Ureter (tissue), 1 donor: ENCODE measurements around the gene BOLA1. TPM values are rescaled to one million over a fixed set of nuclear protein-coding genes. Genes with fewer than 3 reads are reported as not detected.
"Not testable (repeated sequence)": the region's sequence is repeated elsewhere in the genome, so short reads cannot be mapped to it uniquely, and the experiment has no call there.

Source experiments
- DNase-seq: peaks from one replicate; pipeline ENCODE4 v3.0.0-alpha.2; 2020; ENCODE audit warnings: low spot score
- total RNA-seq: library from RNA; stranded (reverse); gene quantifications from one replicate; pipeline ENCODE4 v1.2.4, GENCODE V29; 2023
- donor health status: DM: yes; HTN: yes; CAD: no.

The BOLA1 gene, protein sequence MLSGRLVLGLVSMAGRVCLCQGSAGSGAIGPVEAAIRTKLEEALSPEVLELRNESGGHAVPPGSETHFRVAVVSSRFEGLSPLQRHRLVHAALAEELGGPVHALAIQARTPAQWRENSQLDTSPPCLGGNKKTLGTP
- total RNA-seq, result 16.4 TPM

GRCh38 chr1:149899460-149900284 is at the start of gene BOLA1:
Gene BOLA1, plus strand, starts transcription at chr1:149899568. Its CDS starts 492 bp downstream, at chr1:149900060.
- DNase-seq, result peak; percentile 93

DNA sequence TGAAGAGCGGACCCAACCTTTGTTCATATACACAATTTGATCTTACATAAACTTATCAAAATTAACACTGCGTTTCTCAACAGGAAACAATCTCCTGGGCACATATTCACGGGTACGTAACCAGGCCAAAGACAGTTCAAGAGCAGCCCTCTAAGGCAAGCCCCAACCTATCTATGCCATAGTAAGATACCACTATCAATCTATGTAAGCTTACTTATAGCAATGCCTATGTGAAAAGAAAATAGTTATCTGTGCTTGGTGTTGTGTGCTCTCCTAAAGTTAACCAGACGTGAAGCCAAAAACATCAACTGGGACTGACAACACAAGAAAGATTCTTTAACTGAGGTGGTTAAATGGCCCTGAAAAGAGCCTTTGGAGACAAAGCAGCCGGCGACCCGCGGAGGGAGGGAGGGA is 49.4 kb upstream of the BOLA1 start:
- peak; percentile 39 for DNase-seq

DNA sequence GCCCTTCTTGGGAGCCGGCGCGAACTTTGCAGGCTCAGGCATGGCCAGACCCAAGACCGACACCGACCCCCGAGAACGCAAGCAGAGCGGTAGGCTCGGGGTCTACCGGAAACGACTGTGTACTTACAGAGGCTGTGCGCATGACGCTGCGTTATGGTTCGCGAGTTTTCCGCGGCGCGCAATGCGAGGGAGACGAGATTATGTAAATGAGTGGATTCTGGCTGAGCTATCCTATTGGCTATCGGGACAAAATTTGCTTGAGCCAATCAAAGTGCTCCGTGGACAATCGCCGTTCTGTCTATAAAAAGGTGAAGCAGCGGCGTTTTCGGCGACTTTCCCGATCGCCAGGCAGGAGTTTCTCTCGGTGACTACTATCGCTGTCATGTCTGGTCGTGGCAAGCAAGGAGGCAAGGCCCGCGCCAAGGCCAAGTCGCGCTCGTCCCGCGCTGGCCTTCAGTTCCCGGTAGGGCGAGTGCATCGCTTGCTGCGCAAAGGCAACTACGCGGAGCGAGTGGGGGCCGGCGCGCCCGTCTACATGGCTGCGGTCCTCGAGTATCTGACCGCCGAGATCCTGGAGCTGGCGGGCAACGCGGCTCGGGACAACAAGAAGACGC is 48.5 kb upstream of the BOLA1 start:
- DNase-seq, result not testable (repeated sequence)

DNA sequence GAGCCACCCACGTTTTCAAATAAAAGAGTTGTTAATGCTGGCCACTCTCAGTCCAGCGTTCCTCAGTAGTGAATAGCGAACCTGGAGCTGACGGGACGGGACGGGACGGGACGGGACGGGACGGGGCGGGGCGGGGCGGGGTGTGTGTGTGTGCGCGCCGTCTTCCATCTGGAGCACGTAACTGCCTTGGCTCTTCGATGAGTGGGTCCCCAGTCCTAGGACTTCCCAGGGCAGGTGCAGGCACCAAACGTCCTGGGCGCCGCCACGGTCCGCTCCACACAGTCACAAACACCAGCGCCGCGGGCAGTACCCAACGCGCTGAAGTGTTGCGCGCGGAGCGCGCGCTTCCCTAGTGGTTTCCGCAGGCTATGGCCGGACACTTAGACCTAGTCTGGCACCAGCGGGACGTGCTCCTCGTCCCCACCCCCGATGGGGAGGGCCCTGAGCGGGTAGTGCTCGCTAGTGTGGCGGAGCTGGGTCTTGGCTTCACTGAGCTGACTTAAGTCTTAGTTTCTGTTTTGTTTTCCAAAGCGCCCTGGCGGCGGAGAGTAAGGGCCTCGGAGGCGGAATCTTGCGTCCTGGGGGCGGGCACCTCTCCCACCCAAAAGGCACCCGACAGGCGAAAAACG is 47.7 kb upstream of the BOLA1 start:
- not testable (repeated sequence) for DNase-seq

DNA sequence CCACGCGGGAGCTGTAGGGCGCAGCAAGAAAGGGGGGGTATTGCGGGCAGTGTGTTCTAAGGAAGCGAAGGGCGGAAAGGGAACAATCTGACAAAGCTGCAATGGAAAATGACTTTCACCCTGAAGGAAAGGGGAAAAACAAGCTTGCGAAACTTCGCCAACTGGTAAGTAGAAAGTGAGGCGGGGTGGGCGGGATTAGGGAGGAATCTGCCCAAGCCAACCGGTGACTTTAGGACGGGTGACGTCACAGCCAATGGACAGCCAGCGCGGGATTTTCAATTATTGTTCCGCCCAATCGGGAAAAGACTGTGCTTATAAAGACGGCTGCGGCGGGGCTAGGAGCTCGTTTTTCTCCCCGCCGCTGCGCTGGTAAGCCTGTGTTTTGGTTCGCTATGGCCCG is 47.1 kb upstream of the BOLA1 start:
- not testable (repeated sequence) for DNase-seq

DNA sequence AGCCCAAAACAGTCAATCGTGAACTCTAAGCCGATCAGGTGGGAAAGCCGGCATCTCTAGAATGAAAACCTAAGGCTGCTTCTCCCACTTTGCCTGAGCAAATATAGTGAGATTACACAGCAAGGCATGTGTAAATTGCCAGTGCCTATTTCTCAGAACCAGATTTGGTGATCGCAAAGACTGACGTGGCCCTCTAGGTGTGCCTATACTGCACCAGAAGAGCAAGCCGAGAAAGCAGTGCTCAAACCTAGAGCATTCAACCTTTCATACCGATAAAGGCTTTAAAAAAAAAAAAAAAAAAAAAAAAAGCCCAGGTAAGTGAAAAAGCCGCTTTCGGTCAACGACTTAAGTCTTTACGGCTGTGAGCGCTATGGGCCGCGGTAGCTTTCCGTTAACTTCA is 39.1 kb upstream of the BOLA1 start:
- not testable (repeated sequence) for DNase-seq

GRCh38 chr1:149860684-149861496 is 38.5 kb upstream of the BOLA1 start:
- not testable (repeated sequence) for DNase-seq

DNA sequence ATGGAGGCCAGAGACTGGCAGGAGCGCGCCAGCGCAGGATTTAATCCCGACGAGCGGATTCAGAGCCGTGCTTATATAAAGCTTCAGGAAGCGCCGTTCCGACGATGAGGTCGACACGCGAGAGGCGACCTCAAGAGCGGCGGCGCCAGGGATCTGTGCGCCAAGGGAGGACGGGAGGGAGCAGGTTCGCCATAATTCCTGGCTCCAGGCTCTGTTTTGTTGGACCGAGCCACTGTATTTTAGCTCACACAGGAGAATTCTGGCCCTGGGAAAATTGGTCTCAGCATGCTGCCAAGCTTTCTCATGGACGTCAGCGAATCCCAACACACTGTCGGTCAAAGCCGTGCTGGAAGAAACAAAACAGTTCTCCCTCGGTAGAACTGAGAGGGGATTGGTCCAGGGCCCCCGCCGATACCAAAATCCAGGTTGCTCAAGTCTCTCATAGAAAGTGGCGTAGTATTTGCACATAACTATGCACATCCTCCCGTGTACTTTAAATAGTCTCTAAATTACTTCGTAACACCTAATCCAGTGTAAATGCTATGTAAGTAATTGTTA is 37.8 kb upstream of the BOLA1 start:
- not testable (repeated sequence) for DNase-seq

GRCh38 chr1:149866887-149867286 is 32.5 kb upstream of the BOLA1 start:
- not testable (repeated sequence) for DNase-seq

GRCh38 chr1:149873060-149873459 is 26.3 kb upstream of the BOLA1 start:
- not testable (repeated sequence) for DNase-seq

- no peak for DNase-seq
Measured at GRCh38 chr1:149877211-149877946, 22.0 kb upstream of the BOLA1 start.

DNA sequence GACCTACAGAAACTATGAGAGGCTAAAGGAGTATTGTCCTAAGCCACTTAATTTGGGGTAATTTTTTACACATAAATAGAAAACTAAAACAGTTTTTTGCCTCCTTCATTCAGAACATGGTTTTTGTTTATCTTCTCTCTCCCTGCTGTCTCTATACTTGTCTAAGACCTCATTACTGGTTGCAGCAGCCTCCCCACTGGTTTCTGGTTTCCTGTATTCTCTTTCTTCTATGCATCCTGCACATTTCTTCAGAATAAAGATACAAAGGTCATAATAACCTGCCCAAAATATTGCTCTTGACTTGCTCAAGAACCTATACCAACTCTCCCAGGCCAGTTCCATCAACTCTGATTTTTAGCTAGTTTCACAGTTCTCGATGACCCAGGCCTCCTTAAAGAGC is 19.8 kb upstream of the BOLA1 start:
- no peak for DNase-seq

DNA sequence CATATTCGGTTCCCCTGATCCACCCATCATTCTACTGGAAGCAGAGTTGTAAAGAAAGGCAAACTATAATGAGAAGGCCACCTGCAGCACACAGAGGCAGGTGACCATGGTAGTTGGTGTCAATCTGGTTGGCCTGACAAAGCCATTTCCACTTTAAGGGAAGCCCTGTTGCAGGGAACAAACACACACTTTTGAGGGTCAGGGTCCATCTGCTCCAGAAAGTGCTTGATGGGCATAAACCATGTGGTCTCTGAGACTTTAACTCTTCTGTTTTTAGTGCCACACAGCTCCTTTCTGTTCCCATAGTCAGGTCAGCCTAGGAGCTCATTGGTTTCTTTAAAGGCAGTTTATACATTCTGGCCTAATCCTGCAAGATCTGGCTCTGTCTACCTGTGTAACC is 17.5 kb upstream of the BOLA1 start:
- DNase-seq, result no peak

DNA sequence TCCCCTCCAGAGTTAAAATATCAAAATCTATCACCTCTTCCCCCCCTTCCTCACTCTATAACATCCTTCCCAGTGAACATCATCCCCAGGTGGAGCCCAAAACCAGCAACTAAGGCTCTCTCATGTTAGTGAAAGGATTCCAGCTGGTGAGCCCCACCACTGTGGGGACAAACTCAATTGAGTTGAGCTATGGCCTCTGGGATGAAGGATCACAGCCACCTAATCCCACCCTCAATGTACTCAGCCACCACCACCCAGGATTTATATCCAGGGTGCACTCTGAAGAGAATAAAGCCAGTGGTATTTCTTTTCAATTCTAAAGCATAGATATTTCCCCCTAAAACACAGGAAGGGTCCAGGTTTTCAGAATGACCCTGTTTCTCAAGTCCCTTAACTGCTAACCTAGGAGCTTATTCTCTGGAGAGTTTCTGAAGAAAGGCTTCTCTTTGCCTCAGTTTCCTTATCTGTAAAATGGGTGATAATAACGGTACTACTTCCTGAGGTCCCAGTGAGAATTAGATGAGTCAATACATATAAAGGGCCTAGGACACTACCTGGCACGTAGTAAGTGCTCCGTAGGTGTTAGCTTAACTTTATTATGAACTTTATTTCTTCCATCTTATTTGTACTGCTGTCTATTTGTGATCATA is 15.6 kb upstream of the BOLA1 start:
- no peak for DNase-seq

DNA sequence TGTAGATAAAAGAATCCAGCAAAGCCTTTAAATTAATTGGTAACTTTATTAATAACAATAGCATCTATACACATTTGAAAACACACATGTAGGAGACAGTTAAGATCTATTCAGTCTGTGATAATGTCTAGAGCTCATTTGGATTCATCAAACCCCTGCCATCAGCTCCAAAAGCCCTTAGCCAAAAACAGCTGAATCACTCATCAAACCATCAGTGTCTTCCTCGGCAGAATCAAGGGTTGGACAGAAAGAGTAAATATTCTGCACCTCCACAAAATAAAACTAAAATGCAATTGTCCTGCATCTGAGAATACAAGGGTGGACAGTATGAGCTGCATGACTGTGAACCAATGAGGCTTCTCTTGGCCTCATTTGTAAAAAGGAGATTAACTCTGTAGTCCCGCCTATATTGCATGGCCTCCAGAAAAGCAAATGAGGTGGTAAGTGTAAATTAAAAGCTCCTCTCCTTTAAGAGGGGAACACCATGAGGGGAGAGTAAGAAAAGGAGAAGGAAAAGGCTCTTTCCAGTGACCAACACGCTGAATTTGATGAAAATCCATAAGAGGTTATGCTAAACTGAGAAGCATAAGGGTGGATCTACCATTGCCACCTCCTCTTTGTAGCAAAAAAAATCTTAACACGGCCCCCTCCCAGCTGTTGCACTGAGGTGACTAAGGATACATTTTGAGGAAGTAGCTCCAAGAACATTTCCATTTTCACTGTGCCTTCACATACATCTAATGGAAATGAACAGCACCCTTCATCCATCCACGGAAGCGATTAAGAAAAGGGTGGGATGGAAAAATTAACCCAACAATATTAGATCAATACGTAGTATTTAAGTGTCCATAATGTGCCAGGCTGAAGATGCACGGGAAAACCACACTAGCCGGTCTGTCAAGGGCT is 14.7 kb upstream of the BOLA1 start:
- no peak for DNase-seq

GRCh38 chr1:149885339-149886120 is 13.8 kb upstream of the BOLA1 start:
- peak; percentile 89 for DNase-seq

GRCh38 chr1:149886121-149886395 is 13.3 kb upstream of the BOLA1 start:
- not testable (repeated sequence) for DNase-seq
